Panc1 (cell line): Measurements from ENCODE around the gene GDF7. TPM values are rescaled to one million over a fixed set of nuclear protein-coding genes. Genes with fewer than 3 reads are reported as not detected.
A peak's percentile ranks its signal among the peaks of the same experiment; 100 is the strongest.

Source experiments
- ATAC-seq: fragments of 200-7000 bp; cut with Tn5 transposase; 2 replicates; pipeline ENCODE4 v1.9.1; 2020; ENCODE audit warnings: mild to moderate bottlenecking, moderate library complexity
- BruUV-seq: library from RNA; stranded (reverse); fragments of 400-500 nt; replicated peaks from 2 replicates; lab custom pipeline; 2021; lab: Mats Ljungman, UMichigan
- CTCF ChIA-PET: fragments of 300-600 bp; sonication (Branson Sonifier 250); formaldehyde crosslinking; loops from one replicate; lab custom pipeline; 2022; ENCODE audit warnings: antibody characterized with exemption; lab: Charles Lee
- POLR2A ChIA-PET: fragments of 300-600 bp; sonication (Branson Sonifier 250); formaldehyde crosslinking; loops from one replicate; lab custom pipeline; 2022; ENCODE audit warnings: antibody characterized with exemption; lab: Charles Lee
- DNase-seq: peaks from one replicate; pipeline ENCODE4 v3.0.0-alpha.2; 2010; ENCODE audit warnings: low read depth, low spot score
- H3K27ac ChIP-seq: 2 replicates; pipeline ENCODE4 v1.5.1; 2011; ENCODE audit warnings: mild to moderate bottlenecking, low read length, inconsistent platforms
- H3K27me3 ChIP-seq: fragments of 200-500 bp; sonication (Bioruptor generic); 2 replicates; pipeline ENCODE4 v1.6.0; 2014; ENCODE audit warnings: low read length, inconsistent platforms; ENCODE audit not compliant: control insufficient read depth, insufficient read depth
- H3K36me3 ChIP-seq: fragments of 200-500 bp; sonication (Bioruptor generic); 2 replicates; pipeline ENCODE4 v1.5.1; 2014; ENCODE audit warnings: inconsistent platforms, mild to moderate bottlenecking, low read length, moderate library complexity; ENCODE audit not compliant: control insufficient read depth, insufficient read depth
- H3K4me1 ChIP-seq: 2 replicates; pipeline ENCODE4 v1.5.1; 2011; ENCODE audit warnings: inconsistent platforms, mild to moderate bottlenecking, low read length, moderate library complexity; ENCODE audit not compliant: control insufficient read depth, insufficient read depth
- H3K4me3 ChIP-seq, 2 experiments: 2 replicates each; pipeline ENCODE4 v1.5.1; 2011 to 2012; ENCODE audit warnings: low read depth in 2 of 2, low read length in 2 of 2, mild to moderate bottlenecking in 2 of 2, inconsistent platforms in 1 of 2, moderate library complexity in 1 of 2
- H3K9me3 ChIP-seq: fragments of 200-500 bp; sonication (Bioruptor generic); 2 replicates; pipeline ENCODE4 v1.5.1; 2014; ENCODE audit warnings: low read depth, mild to moderate bottlenecking, inconsistent platforms, low read length, moderate library complexity; ENCODE audit not compliant: control insufficient read depth, insufficient read depth
- POLR2AphosphoS5 ChIP-seq: IDR thresholded peaks from 2 replicates; pipeline ENCODE4 v1.6.1; 2012; ENCODE audit warnings: mild to moderate bottlenecking, low read depth, low read length, moderate library complexity
- SIN3A ChIP-seq: IDR thresholded peaks from 2 replicates; pipeline ENCODE4 v1.6.1; 2012; ENCODE audit warnings: low read depth, mild to moderate bottlenecking, low read length, moderate library complexity, borderline replicate concordance; ENCODE audit not compliant: insufficient read depth
- TCF7L2 ChIP-seq: IDR thresholded peaks from 2 replicates; pipeline ENCODE4 v1.6.1; 2011; ENCODE audit warnings: mild to moderate bottlenecking, low read depth, low read length, inconsistent platforms
- in situ Hi-C: cut with HindIII; loops from 2 replicates; pipeline ENCODE4 v1.10.0; 2016; ENCODE audit warnings: low sequenced_read_pairs, low pct_unique_long_range_greater_than_20kb
- intact Hi-C: fragments of 100-400 bp; cut with micrococcal nuclease; formaldehyde crosslinking; loops from one replicate; pipeline ENCODE4 v1.10.0; 2022; ENCODE audit not compliant: unreplicated experiment
- total RNA-seq: library from RNA; stranded (reverse); gene quantifications from one replicate; pipeline ENCODE4 v1.2.1, GENCODE V29; 2021; ENCODE audit not compliant: unreplicated experiment
- TF ChIP-seq, protein P1 (sequence below): fragments of 450-650 bp; IDR thresholded peaks from 2 replicates; pipeline ENCODE4 v1.5.1; 2017; ENCODE audit warnings: mild to moderate bottlenecking
- TF ChIP-seq, protein P2 (sequence below), 2 experiments: IDR thresholded peaks; 2 replicates each; pipeline ENCODE4 v1.6.1; 2011 to 2012; ENCODE audit warnings: low read depth in 2 of 2, control low read depth in 1 of 2, low read length in 1 of 2, mild to moderate bottlenecking in 1 of 2, moderate library complexity in 1 of 2; ENCODE audit not compliant: insufficient read depth in 1 of 2

GDF7 gene
- total RNA-seq, 1 experiment from 2014 or later = not detected

DNA sequence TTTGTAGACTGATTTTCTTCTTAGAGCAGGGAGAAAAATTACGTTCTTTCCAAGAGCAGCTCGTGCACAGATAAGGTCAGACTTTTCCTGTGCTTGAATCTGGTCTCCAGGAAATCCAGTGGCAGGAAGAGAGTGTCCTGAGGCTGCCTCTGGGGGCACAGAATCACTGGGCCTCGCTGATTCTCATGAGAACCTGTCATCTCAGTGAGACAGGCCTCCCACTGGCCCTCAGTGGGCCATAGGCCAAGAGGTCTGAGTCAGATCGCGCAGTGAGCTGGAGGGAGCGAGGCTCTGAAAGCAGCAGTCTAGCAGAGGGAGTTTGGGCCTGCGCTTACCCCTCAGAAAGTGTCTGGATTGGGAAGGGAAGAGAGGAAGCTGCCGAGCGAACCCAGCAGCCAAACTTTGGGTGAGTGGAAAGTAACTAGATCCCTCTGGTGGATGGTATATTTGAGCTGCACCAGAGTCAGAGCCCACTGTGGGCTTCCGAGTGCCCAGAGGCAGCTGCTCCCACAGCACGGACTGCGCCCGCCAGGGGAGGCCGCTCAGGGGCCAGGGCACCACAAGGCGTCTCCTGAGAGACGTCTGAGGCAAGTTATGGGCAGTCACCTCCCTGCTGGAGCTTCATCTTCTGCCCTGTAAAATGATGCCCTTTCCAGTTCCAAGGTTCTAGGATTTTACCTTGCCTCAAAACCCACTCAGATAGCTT lies 8.2 kb downstream of the GDF7 start:
- ChIA-PET POLR2A (interaction anchor here (0.6 kb wide), 1 partner anchor 226 kb away, joined by 18 read pairs; no protein-coding TSS in a partner anchor), CTCF (interaction anchor here (0.6 to 1.3 kb wide), 3 partner anchors 12 to 22 kb away, joined by 3 to 4 read pairs (median 3); no protein-coding TSS in a partner anchor)
- no peak for TF ChIP-seq POLR2AphosphoS5
- TF ChIP-seq SIN3A = no peak
- Histone ChIP-seq H3K9me3 (no peaks in the 10 kb centered on the region), H3K27me3 (no peaks in the 10 kb centered on the region), H3K4me1 (no peaks in the 10 kb centered on the region), H3K4me3 (no peak overlapping the region), H3K36me3 (no peaks in the 10 kb centered on the region), H3K27ac (no peak overlapping the region)
- BruUV-seq = no TSS peak
- peak; percentile 39 for ATAC-seq
- in situ Hi-C loops = no loop called here
- DNase-seq = no peak
- intact Hi-C loops = no loop called here

DNA sequence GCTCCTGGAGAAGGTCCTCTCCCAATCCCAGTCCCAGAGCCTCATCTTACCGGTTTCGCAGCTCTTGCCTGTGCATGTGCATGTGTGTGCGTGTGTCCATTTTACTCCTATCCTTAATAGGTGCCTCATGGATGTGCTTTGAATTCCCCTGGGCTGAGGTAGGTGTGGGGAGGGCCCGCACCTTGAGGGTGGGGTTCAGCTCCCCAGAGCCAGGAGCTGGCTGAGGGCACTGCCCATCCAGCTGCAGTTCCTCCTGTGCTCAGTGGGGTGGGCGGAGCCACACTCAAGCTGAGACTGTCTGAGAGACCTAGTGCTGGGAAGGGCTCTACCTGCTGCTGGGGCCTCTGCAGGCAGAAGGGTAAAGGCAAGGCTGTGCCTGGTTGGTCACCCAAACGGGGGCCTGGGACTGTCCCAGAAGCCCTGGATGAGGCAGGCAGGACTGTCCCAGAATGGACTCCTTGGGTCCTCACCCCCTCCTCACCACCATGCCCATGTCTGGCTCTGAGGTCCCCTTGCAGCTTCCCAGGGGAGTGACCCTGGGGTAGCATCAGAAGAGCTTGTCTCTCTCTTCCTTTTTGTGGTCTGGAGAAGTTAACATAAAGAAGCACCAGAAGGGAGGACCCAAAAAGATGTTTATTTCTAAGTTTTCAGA lies 8.9 kb downstream of the GDF7 start:
- Histone ChIP-seq H3K4me1 (no peaks in the 10 kb centered on the region), H3K27me3 (no peaks in the 10 kb centered on the region), H3K27ac (no peak overlapping the region), H3K4me3 (no peak overlapping the region), H3K36me3 (no peaks in the 10 kb centered on the region), H3K9me3 (no peaks in the 10 kb centered on the region)
- POLR2A ChIA-PET = no interaction called here
- no TSS peak for BruUV-seq
- no peak for DNase-seq
- CTCF ChIA-PET = interaction anchor here (0.6 to 1.3 kb wide), 3 partner anchors 12 to 21 kb away, joined by 3 to 4 read pairs (median 3); no protein-coding TSS in a partner anchor
- in situ Hi-C loops = no loop called here
- intact Hi-C loops = no loop called here
- no peak for TF ChIP-seq TCF7L2
- TF ChIP-seq, protein P1, sequence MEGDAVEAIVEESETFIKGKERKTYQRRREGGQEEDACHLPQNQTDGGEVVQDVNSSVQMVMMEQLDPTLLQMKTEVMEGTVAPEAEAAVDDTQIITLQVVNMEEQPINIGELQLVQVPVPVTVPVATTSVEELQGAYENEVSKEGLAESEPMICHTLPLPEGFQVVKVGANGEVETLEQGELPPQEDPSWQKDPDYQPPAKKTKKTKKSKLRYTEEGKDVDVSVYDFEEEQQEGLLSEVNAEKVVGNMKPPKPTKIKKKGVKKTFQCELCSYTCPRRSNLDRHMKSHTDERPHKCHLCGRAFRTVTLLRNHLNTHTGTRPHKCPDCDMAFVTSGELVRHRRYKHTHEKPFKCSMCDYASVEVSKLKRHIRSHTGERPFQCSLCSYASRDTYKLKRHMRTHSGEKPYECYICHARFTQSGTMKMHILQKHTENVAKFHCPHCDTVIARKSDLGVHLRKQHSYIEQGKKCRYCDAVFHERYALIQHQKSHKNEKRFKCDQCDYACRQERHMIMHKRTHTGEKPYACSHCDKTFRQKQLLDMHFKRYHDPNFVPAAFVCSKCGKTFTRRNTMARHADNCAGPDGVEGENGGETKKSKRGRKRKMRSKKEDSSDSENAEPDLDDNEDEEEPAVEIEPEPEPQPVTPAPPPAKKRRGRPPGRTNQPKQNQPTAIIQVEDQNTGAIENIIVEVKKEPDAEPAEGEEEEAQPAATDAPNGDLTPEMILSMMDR = no peak
- no peak for TF ChIP-seq POLR2AphosphoS5
- TF ChIP-seq, protein P2, sequence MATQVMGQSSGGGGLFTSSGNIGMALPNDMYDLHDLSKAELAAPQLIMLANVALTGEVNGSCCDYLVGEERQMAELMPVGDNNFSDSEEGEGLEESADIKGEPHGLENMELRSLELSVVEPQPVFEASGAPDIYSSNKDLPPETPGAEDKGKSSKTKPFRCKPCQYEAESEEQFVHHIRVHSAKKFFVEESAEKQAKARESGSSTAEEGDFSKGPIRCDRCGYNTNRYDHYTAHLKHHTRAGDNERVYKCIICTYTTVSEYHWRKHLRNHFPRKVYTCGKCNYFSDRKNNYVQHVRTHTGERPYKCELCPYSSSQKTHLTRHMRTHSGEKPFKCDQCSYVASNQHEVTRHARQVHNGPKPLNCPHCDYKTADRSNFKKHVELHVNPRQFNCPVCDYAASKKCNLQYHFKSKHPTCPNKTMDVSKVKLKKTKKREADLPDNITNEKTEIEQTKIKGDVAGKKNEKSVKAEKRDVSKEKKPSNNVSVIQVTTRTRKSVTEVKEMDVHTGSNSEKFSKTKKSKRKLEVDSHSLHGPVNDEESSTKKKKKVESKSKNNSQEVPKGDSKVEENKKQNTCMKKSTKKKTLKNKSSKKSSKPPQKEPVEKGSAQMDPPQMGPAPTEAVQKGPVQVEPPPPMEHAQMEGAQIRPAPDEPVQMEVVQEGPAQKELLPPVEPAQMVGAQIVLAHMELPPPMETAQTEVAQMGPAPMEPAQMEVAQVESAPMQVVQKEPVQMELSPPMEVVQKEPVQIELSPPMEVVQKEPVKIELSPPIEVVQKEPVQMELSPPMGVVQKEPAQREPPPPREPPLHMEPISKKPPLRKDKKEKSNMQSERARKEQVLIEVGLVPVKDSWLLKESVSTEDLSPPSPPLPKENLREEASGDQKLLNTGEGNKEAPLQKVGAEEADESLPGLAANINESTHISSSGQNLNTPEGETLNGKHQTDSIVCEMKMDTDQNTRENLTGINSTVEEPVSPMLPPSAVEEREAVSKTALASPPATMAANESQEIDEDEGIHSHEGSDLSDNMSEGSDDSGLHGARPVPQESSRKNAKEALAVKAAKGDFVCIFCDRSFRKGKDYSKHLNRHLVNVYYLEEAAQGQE (IDR thresholded peaks at IDR 0.05; ENCODE audit: insufficient read depth in 1 of 2, low read depth in 2 of 2, low read length in 1 of 2) = no peak
- TF ChIP-seq SIN3A = no peak
- ATAC-seq = peak; percentile 78
